Cardiac muscle cell (in vitro differentiated cells and primary cell): ENCODE measurements around the gene KIF1C. TPM values are rescaled to one million over a fixed set of nuclear protein-coding genes. Genes with fewer than 3 reads are reported as not detected.

Experiments used
- DNase-seq, 2 donors: peaks; one replicate each; pipeline versions ENCODE4 v3.0.0 to v3.0.0-alpha.2; 2010 to 2017; ENCODE audit warnings: low read depth in 1 of 2, low spot score in 1 of 2
- H3K27ac ChIP-seq: fragments of 200-600 bp; sonication (generic); 2 replicates; pipeline ENCODE4 v1.5.1; 2016
- H3K27me3 ChIP-seq: fragments of 200-600 bp; sonication (generic); 2 replicates; pipeline ENCODE4 v1.6.0; 2016; ENCODE audit warnings: control low read depth
- H3K36me3 ChIP-seq: fragments of 200-600 bp; sonication (generic); 2 replicates; pipeline ENCODE4 v1.5.1; 2016; ENCODE audit warnings: control low read depth
- H3K4me1 ChIP-seq: fragments of 200-600 bp; sonication (generic); 2 replicates; pipeline ENCODE4 v1.8.1; 2017; ENCODE audit warnings: low read depth, mild to moderate bottlenecking, mixed run types
- H3K4me3 ChIP-seq: fragments of 200-600 bp; sonication (generic); 2 replicates; pipeline ENCODE4 v1.5.1; 2016; ENCODE audit warnings: mild to moderate bottlenecking
- H3K9me3 ChIP-seq: fragments of 200-600 bp; sonication (generic); 2 replicates; pipeline ENCODE4 v1.5.1; 2017; ENCODE audit warnings: low read depth, mild to moderate bottlenecking, control low read depth
- CTCF ChIP-seq: IDR thresholded peaks from 2 replicates; pipeline ENCODE4 v1.5.1; 2012; ENCODE audit warnings: low read depth, mild to moderate bottlenecking, low read length
- polyA plus RNA-seq: library from polyadenylated mRNA; unstranded; fragments of >200 nt; fragmentation: Nextera tagmentation; extraction: Ambion mirVana; gene quantifications from 2 replicates; pipeline ENCODE4 v1.2.1, GENCODE V29; 2016
- total RNA-seq: library from RNA; depleted of rRNA; stranded (reverse); fragments of >200 nt; gene quantifications from 2 replicates; pipeline ENCODE4 v1.2.3, GENCODE V29; 2016

Gene KIF1C
- total and polyA plus RNA-seq, 2 experiments from 2014 or later = 65.8 to 67.1 TPM

DNA sequence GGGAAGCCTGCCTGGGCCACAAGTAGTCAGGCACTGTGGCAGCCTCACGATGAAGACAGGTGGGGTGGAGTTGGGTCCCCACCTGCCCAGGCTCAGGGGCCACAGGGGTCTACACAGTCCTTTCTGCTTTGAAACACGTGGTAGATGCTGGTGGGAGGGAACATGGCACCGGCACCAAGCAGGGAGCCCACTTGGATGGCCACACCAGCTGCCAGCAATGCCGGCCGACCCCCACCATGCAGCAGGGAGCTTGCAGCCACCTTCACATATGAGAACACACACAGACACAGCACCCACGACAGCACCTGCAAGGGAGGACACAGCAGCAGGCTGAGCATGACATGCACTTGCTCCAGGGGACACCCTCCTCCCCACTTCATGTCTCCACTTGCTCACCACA is 35.1 kb downstream of the KIF1C start:
- Histone ChIP-seq H3K9me3 (no peaks in the 10 kb centered on the region), H3K4me3 (no peak overlapping the region), H3K27ac (no peak overlapping the region), H3K36me3 (no peaks in the 10 kb centered on the region), H3K4me1 (no peaks in the 10 kb centered on the region), H3K27me3 (peaks cover 16% of the 10 kb centered on the region)
- DNase-seq = no peak
- no peak for TF ChIP-seq CTCF

- no peak for DNase-seq
- no peak for TF ChIP-seq CTCF
- no peak overlapping the region for H3K27ac ChIP-seq
- peaks cover 16% of the 10 kb centered on the region for H3K27me3 ChIP-seq
- H3K4me1 ChIP-seq = no peaks in the 10 kb centered on the region
- H3K9me3 ChIP-seq = no peaks in the 10 kb centered on the region
- no peaks in the 10 kb centered on the region for H3K36me3 ChIP-seq
- H3K4me3 ChIP-seq = no peak overlapping the region
These were observed 35.7 kb downstream of the KIF1C start for GRCh38 chr17:5033352-5034015.

- Histone ChIP-seq H3K9me3 (no peaks in the 10 kb centered on the region), H3K27ac (no peak overlapping the region), H3K27me3 (peaks cover 16% of the 10 kb centered on the region), H3K4me1 (no peaks in the 10 kb centered on the region), H3K4me3 (no peak overlapping the region), H3K36me3 (no peaks in the 10 kb centered on the region)
- no peak for TF ChIP-seq CTCF
- no peak for DNase-seq
These were observed 36.3 kb downstream of the KIF1C start for GRCh38 chr17:5034063-5034462.

DNA sequence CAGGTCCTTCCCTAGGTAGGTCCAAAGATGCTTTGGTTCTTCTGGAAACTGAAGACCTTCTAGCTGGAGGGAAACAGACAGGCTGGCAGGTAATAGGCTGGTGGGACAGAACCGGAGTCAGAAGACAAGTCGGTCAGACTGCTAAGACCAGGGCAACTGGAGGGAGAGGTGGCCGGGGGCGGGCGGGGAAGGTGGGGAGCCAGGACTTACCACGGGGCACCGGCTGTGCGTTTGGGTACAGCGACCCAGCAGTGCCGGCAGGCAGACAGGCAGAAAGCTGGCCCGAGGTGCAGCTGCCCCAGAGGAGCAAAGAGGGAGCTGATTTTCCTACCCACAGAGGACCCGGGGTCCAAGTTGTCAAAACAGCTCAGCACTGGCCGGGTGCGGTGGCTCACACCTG is 36.9 kb downstream of the KIF1C start:
- H3K9me3 ChIP-seq = no peaks in the 10 kb centered on the region
- DNase-seq = no peak

GRCh38 chr17:5035315-5035714 is 37.6 kb downstream of the KIF1C start, which contains the start of gene SLC52A1:
Gene SLC52A1 (minus strand): TSS chr17:5035426. CDS start chr17:5034606, 820 bp downstream.
- no peaks in the 10 kb centered on the region for H3K4me1 ChIP-seq
- H3K27ac ChIP-seq = no peak within 1 kb of the TSS
- no peak for TF ChIP-seq CTCF
- H3K36me3 ChIP-seq = no peaks in the 10 kb centered on the region
- no peak within 1 kb of the TSS for H3K4me3 ChIP-seq
- DNase-seq = no peak
- H3K9me3 ChIP-seq = no peaks in the 10 kb centered on the region
- peaks cover 16% of the 10 kb centered on the region for H3K27me3 ChIP-seq

More for the DNA sequence above, 36.9 kb downstream of the KIF1C start:
- TF ChIP-seq CTCF = no peak
- Histone ChIP-seq H3K4me1 (no peaks in the 10 kb centered on the region), H3K27ac (no peak overlapping the region), H3K36me3 (no peaks in the 10 kb centered on the region), H3K27me3 (peaks cover 16% of the 10 kb centered on the region), H3K4me3 (no peak overlapping the region)
